H9 (cell line): ENCODE measurements around the gene RNF213. TPM values are rescaled to one million over a fixed set of nuclear protein-coding genes. Genes with fewer than 3 reads are reported as not detected.
A peak's percentile ranks its signal among the peaks of the same experiment; 100 is the strongest.

ENCODE experiments used
- DNase-seq: peaks from one replicate; pipeline ENCODE4 v3.0.0-alpha.2; 2017
- H2AFZ ChIP-seq: one replicate; pipeline ENCODE4 v1.6.1; 2013; ENCODE audit warnings: mild to moderate bottlenecking, low read length, control low read depth, moderate library complexity
- H2AK5ac ChIP-seq: 2 replicates; pipeline ENCODE4 v1.6.1; 2013; ENCODE audit warnings: low read length, control low read depth, mixed read lengths; ENCODE audit not compliant: insufficient read length
- H2BK120ac ChIP-seq: one replicate; pipeline ENCODE4 v1.6.1; 2013; ENCODE audit warnings: low read depth, mild to moderate bottlenecking, low read length, control low read depth, inconsistent platforms; ENCODE audit not compliant: poor library complexity, severe bottlenecking
- H2BK12ac ChIP-seq: 2 replicates; pipeline ENCODE4 v1.6.1; 2013; ENCODE audit warnings: low read length, control low read depth, mixed read lengths, low read depth; ENCODE audit not compliant: insufficient read length
- H2BK15ac ChIP-seq: 2 replicates; pipeline ENCODE4 v1.6.1; 2013; ENCODE audit warnings: low read depth, low read length, control low read depth
- H2BK20ac ChIP-seq: one replicate; pipeline ENCODE4 v1.6.1; 2013; ENCODE audit warnings: low read depth, mild to moderate bottlenecking, low read length, control low read depth, inconsistent platforms; ENCODE audit not compliant: poor library complexity, severe bottlenecking
- H2BK5ac ChIP-seq: 2 replicates; pipeline ENCODE4 v1.6.1; 2013; ENCODE audit warnings: low read length, control low read depth, mixed read lengths; ENCODE audit not compliant: insufficient read length
- H3K14ac ChIP-seq: 2 replicates; pipeline ENCODE4 v1.6.1; 2013; ENCODE audit warnings: low read length, control low read depth; ENCODE audit not compliant: insufficient read depth
- H3K18ac ChIP-seq: 2 replicates; pipeline ENCODE4 v1.6.1; 2013; ENCODE audit warnings: low read depth, mild to moderate bottlenecking, mixed read lengths, low read length, control low read depth; ENCODE audit not compliant: insufficient read length
- H3K23ac ChIP-seq: 2 replicates; pipeline ENCODE4 v1.6.1; 2013; ENCODE audit warnings: low read length, control low read depth, mixed read lengths, low read depth; ENCODE audit not compliant: insufficient read length
- H3K23me2 ChIP-seq: 2 replicates; pipeline ENCODE4 v1.6.1; 2013; ENCODE audit warnings: low read depth, mild to moderate bottlenecking, mixed read lengths, low read length, control low read depth; ENCODE audit not compliant: insufficient read length, poor library complexity, severe bottlenecking
- H3K27ac ChIP-seq: 2 replicates; pipeline ENCODE4 v1.5.1; 2013; ENCODE audit warnings: low read length, control low read depth, mixed read lengths, low read depth; ENCODE audit not compliant: insufficient read length
- H3K27me3 ChIP-seq: 2 replicates; pipeline ENCODE4 v1.6.1; 2013; ENCODE audit warnings: low read length, control low read depth, inconsistent platforms; ENCODE audit not compliant: insufficient read depth
- H3K4ac ChIP-seq: 2 replicates; pipeline ENCODE4 v1.6.1; 2013; ENCODE audit warnings: low read depth, mild to moderate bottlenecking, control low read depth, inconsistent platforms, low read length, moderate library complexity
- H3K4me1 ChIP-seq: 2 replicates; pipeline ENCODE4 v1.6.1; 2013; ENCODE audit warnings: low read length, control low read depth, inconsistent platforms; ENCODE audit not compliant: insufficient read depth
- H3K4me2 ChIP-seq: 2 replicates; pipeline ENCODE4 v1.6.1; 2013; ENCODE audit warnings: low read length, control low read depth, mixed read lengths; ENCODE audit not compliant: insufficient read length, insufficient read depth
- H3K56ac ChIP-seq: 2 replicates; pipeline ENCODE4 v1.6.1; 2013; ENCODE audit warnings: low read depth, mild to moderate bottlenecking, mixed read lengths, low read length, control low read depth; ENCODE audit not compliant: insufficient read length
- H3K79me1 ChIP-seq: 2 replicates; pipeline ENCODE4 v1.6.1; 2013; ENCODE audit warnings: low read depth, mild to moderate bottlenecking, moderate library complexity, low read length, control low read depth, inconsistent platforms; ENCODE audit not compliant: insufficient read depth, poor library complexity, severe bottlenecking
- H3K79me2 ChIP-seq: 2 replicates; pipeline ENCODE4 v1.6.1; 2013; ENCODE audit warnings: low read length, control low read depth, inconsistent platforms; ENCODE audit not compliant: insufficient read depth
- H3K9ac ChIP-seq: 2 replicates; pipeline ENCODE4 v1.6.1; 2013; ENCODE audit warnings: low read length, control low read depth, mixed read lengths; ENCODE audit not compliant: insufficient read length; ENCODE audit errors: extremely low read depth
- H3K9me3 ChIP-seq: one replicate; pipeline ENCODE4 v1.6.1; 2013; ENCODE audit warnings: low read depth, low read length, inconsistent platforms; ENCODE audit not compliant: control insufficient read depth
- H3T11ph ChIP-seq: one replicate; pipeline ENCODE4 v1.6.1; 2013; ENCODE audit warnings: mild to moderate bottlenecking, low read length, control low read depth, inconsistent platforms
- H4K20me1 ChIP-seq: one replicate; pipeline ENCODE4 v1.6.1; 2013; ENCODE audit not compliant: control insufficient read depth, insufficient read length, insufficient read depth
- H4K5ac ChIP-seq: 2 replicates; pipeline ENCODE4 v1.6.1; 2013; ENCODE audit warnings: low read depth, mild to moderate bottlenecking, mixed read lengths, low read length, control low read depth; ENCODE audit not compliant: insufficient read length
- H4K8ac ChIP-seq: replicated peaks from 2 replicates; pipeline ENCODE4 v1.6.1; 2013; ENCODE audit warnings: low read length, control low read depth, mixed read lengths, low read depth; ENCODE audit not compliant: insufficient read length
- H4K91ac ChIP-seq: 2 replicates; pipeline ENCODE4 v1.6.1; 2013; ENCODE audit warnings: low read depth, mild to moderate bottlenecking, moderate library complexity, mixed read lengths, low read length, control low read depth; ENCODE audit not compliant: insufficient read length
- H3K27ac Mint-ChIP-seq, 3 experiments: 2 replicates in 2 of 3; 3 replicates in 1 of 3; pipeline ENCODE4 v1.8.0; 2020 to 2021; ENCODE audit warnings: mixed read lengths in 3 of 3, mild to moderate bottlenecking in 1 of 3, moderate library complexity in 1 of 3
- H3K27me3 Mint-ChIP-seq: 2 replicates; pipeline ENCODE4 v1.8.0; 2021; ENCODE audit warnings: low read depth, mild to moderate bottlenecking, moderate library complexity, mixed read lengths
- H3K36me3 Mint-ChIP-seq, 3 experiments: 2 replicates in 2 of 3; 3 replicates in 1 of 3; pipeline ENCODE4 v1.8.0; 2020 to 2021; ENCODE audit warnings: low read depth in 3 of 3, mixed read lengths in 3 of 3; ENCODE audit not compliant: insufficient read depth in 1 of 3
- H3K4me1 Mint-ChIP-seq, 2 experiments: 2 replicates each; pipeline ENCODE4 v1.8.0; 2020; ENCODE audit warnings: mixed read lengths in 2 of 2
- H3K4me3 Mint-ChIP-seq, 2 experiments: 2 replicates in 1 of 2; 3 replicates in 1 of 2; pipeline ENCODE4 v1.8.0; 2020 to 2021; ENCODE audit warnings: mild to moderate bottlenecking in 2 of 2, mixed read lengths in 2 of 2, moderate library complexity in 1 of 2
- H3K9me3 Mint-ChIP-seq, 2 experiments: 2 replicates in 1 of 2; 3 replicates in 1 of 2; pipeline ENCODE4 v1.8.0; 2020; ENCODE audit warnings: mild to moderate bottlenecking in 2 of 2, mixed read lengths in 2 of 2, moderate library complexity in 1 of 2
- WGBS: extraction: QIAGEN DNeasy Blood & Tissue Kit; methylation state at CpG from one replicate; pipeline ENCODE4 v1.1.7; 2013; ENCODE audit warnings: missing lambda C conversion rate, low lambda C conversion rate, mixed read lengths; ENCODE audit not compliant: insufficient read length; ENCODE audit errors: extremely low coverage; 5-methylcytosine and 5-hydroxymethylcytosine counted together
- total RNA-seq: library from RNA; stranded (reverse); gene quantifications from 2 replicates; pipeline ENCODE4 v1.2.1, GENCODE V29; 2021
- TF ChIP-seq, protein P1 (sequence below): fragments of 200-600 bp; sonication (generic); conservative IDR thresholded peaks from 3 replicates; pipeline ENCODE4 v1.8.0; 2021; ENCODE audit warnings: antibody characterized with exemption, mild to moderate bottlenecking

RNF213 gene
- total RNA-seq, 1 experiment from 2014 or later: 34.3 TPM

DNA sequence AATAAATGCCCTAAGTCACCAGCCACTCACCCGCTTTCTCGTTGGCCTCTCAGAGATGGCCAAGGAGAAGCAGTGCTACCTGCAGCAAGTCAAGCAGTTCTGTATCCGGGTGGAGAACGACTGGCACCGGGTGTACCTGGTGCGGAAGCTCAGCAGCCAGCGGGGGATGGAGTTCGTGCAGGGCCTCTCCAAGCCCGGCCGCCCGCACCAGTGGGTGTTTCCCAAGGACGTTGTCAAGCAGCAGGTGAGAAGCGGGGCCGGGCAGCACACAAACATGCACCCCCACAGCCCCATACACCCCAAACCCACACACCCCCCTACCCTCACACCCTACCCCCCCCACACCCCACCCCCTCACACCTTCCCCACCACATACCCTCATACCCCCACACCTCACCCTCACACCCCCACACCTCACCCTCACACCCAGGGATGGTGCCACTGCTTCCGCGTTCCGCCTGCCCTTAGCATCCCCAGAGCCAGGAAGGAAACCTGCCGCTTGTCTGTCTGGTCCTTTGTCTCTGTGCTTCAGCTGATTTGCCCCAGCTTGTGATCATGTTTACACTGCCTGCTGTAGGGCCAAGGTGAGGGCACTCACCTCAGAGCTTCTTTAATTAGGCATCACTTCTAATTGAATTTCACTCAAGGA, 112.4 kb downstream of the RNF213 start:
- Histone ChIP-seq H3K56ac (no peak overlapping the region), H3K18ac (no peak overlapping the region), H2BK120ac (no peak overlapping the region), H3K79me1 (no peaks in the 10 kb centered on the region), H4K91ac (no peak overlapping the region), H3K4ac (no peak overlapping the region), H3K27ac (no peak overlapping the region), H2AFZ (no peak overlapping the region), H3K4me1 (no peaks in the 10 kb centered on the region), H2AK5ac (no peak overlapping the region), H3K4me2 (no peak overlapping the region), H4K5ac (no peak overlapping the region), H3K27me3 (no peaks in the 10 kb centered on the region), H2BK15ac (no peak overlapping the region), H3K23me2 (no peaks in the 10 kb centered on the region), H3K9me3 (no peaks in the 10 kb centered on the region), H2BK5ac (no peak overlapping the region), H2BK12ac (no peak overlapping the region), H3K14ac (no peak overlapping the region), H4K8ac (no peak overlapping the region), H3K9ac (no peak overlapping the region), H4K20me1 (no peaks in the 10 kb centered on the region), H3K23ac (no peak overlapping the region), H2BK20ac (no peak overlapping the region), H3T11ph (no peak overlapping the region), H3K79me2 (no peaks in the 10 kb centered on the region)
- Mint-ChIP-seq H3K4me3 (no peak overlapping the region), H3K36me3 (peaks cover 30 to 80% (median 67%) of the 10 kb centered on the region in 3 experiments), H3K9me3 (no peaks in the 10 kb centered on the region), H3K27me3 (no peaks in the 10 kb centered on the region), H3K27ac (peak overlapping the region in 2 of 3 experiments; percentile 10 to 68; a peak in 3 of 7 replicates), H3K4me1 (peaks cover 12 to 13% of the 10 kb centered on the region in 2 experiments)
- DNase-seq: no peak
- WGBS: no CpG with 5 or more reads among the region's 18 CpGs
- TF ChIP-seq, protein P1, sequence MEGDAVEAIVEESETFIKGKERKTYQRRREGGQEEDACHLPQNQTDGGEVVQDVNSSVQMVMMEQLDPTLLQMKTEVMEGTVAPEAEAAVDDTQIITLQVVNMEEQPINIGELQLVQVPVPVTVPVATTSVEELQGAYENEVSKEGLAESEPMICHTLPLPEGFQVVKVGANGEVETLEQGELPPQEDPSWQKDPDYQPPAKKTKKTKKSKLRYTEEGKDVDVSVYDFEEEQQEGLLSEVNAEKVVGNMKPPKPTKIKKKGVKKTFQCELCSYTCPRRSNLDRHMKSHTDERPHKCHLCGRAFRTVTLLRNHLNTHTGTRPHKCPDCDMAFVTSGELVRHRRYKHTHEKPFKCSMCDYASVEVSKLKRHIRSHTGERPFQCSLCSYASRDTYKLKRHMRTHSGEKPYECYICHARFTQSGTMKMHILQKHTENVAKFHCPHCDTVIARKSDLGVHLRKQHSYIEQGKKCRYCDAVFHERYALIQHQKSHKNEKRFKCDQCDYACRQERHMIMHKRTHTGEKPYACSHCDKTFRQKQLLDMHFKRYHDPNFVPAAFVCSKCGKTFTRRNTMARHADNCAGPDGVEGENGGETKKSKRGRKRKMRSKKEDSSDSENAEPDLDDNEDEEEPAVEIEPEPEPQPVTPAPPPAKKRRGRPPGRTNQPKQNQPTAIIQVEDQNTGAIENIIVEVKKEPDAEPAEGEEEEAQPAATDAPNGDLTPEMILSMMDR: no peak
